GM18519 (cell line): ENCODE measurements around the gene ACAD9.
"Not testable (repeated sequence)": the region's sequence is repeated elsewhere in the genome, so short reads cannot be mapped to it uniquely, and the experiment has no call there.

Experiments used
- ATAC-seq: cut with Tn5 transposase; IDR thresholded peaks from one replicate; pipeline ENCODE4 v1.9.1; 2021; ENCODE audit warnings: mild to moderate bottlenecking, moderate library complexity; ENCODE audit not compliant: unreplicated experiment, low FRiP score

The ACAD9 gene

GRCh38 chr3:128879125-128879969 lies at the start of gene ACAD9:
Gene ACAD9, plus strand, starts transcription at chr3:128879620. Its CDS starts 72 bp downstream, at chr3:128879692.
- peak; percentile 85 for ATAC-seq

DNA sequence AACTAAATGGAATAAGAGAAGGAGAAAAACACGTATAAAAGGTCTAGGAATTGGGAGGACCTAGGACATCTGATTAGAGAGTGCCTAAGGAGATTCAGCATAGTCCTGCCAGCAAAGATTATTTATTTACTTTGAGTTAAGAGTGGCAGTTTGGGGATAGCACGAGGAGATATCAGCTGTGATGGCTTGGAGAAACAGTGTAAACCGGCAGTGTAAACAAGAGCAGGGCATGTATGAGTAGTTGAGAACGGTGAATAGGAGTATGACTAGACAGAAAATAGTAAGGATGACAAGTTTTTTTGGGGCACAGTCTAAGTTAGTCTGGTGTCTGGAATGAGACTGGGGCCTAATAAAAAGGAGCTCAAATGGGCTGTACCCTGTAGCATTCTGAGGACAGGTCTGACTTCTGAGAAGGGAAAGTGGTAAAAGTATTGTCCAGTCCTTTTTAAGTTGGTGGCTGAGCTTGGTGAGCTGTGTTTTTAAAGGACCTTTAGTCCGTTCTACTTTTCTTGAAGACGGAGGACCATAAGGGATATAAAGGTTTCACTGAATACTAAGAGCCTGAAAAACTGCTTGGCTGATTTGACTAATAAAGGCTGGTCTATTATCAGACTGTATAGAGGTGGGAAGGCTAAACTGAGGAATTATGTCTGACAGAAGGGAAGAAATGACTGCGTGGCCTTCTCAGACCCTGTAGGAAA lies 49.3 kb upstream of the ACAD9 start:
- ATAC-seq = not testable (repeated sequence)

GRCh38 chr3:128830762-128831161 lies 48.7 kb upstream of the ACAD9 start:
- not testable (repeated sequence) for ATAC-seq

GRCh38 chr3:128832979-128833378 lies 46.4 kb upstream of the ACAD9 start:
- not testable (repeated sequence) for ATAC-seq

- ATAC-seq = no peak
Measured at GRCh38 chr3:128835096-128835495, 44.3 kb upstream of the ACAD9 start.

DNA sequence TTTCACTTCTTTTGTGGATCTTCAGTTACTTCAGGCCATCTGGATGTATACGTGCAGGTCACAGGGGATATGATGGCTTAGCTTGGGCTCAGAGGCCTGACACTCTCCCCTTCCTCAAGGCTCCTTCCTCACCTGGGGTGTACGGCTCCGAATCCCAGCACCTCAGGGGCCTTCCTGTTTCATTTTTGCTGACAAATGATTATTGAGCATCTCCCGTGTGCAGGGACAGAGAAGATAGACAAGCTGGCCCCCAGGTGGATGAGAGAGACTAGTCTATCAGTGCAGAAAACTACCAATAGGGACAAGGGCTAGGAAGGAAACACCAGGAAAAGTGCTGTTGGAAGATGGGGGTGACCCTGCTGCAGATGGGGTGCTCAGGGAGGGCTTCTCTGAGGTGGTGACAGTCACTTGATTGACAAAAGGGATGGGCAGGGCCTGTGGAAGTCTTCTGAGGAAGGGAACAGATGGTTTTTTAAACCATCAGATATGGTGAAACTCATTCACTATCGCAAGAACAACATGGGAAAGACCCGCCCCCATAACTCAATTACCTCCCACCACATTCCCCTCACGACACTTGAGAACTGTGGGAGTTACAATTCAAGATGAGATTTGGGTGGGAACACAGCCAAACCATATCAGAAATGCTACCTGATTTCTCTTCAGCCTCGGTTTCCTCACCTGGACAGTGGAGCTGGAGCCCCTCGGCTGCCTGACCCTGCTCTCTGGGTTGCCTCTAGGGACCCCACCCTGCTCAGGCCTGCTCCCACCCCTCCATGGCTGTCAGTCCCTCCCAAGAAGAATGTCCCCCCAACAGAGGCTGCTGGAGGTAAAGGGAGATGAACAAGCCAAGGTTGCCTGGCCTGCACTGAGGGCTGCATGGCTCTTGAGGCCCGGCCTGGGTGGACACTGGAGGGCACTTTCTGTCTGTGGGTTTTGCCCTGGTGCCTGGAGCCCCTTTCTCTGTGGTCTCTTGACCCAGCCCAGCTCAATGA lies 37.2 kb upstream of the ACAD9 start:
- no peak for ATAC-seq

GRCh38 chr3:128844502-128844901 lies 34.9 kb upstream of the ACAD9 start:
- ATAC-seq = no peak

DNA sequence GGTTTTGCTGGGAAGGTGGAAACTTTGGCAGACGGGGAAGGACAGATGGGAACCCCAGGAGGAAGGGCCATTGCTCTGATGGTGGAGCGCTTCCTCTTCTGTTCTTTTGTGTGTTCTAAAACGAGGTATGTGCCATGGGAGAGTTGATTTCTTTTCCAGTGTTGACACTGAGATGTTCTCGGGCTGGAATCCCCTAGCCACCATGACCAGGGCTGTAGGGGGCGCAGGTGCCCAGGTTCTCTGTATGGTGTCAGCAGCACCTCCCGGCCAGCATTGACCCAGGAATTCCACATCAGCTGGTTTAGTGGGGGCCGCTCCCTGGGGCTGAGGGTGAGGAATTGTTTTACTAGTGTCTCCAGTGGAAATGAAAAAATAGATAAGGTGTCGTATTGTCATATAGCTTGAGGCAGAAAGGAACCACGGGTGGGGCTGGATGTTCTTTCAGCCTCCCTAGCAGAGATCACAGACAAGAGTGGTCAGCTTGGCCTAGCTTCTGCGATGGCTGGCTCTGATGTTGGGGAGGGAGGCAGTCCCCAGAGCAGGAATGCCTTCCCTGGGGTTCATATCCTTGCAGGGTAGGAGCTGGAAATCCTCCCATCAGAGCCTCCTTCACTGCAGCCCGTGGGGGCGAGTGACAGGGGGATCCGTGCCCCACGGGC lies 34.2 kb upstream of the ACAD9 start:
- no peak for ATAC-seq

DNA sequence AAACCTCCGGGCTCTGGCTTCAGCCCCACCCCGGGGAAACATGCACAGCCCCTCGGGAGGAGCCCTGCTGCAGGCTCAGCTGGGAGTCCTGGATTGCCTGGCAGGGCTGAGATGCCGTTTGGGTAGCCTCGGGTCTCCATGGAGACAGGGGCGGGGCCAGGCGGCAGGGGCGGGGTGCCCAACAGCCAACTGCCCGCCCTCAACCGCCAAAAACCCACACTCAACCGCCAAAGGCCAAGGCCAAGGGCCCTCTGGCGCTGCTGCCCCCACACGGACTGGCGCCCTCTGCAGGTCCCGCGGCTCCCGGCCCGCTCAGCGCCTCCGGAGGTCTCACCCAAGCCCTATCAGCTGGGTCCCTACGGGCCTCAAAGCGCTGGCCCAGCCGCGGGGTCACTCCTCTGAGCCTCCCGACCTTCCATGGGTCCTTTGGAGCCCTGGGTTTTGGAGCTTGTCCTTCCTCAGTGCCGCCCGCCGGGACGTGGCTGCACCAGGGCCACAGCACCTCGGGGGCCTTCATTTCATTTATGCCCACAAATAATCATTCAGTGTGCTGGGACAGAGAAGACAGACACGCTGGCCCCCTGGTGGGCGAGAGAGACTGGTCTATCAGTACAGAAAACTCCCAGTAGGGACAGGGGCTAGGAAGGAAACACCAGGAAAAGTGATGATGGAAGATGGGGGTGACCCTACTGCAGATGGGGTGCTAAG lies 33.5 kb upstream of the ACAD9 start:
- peak; percentile 61 for ATAC-seq

DNA sequence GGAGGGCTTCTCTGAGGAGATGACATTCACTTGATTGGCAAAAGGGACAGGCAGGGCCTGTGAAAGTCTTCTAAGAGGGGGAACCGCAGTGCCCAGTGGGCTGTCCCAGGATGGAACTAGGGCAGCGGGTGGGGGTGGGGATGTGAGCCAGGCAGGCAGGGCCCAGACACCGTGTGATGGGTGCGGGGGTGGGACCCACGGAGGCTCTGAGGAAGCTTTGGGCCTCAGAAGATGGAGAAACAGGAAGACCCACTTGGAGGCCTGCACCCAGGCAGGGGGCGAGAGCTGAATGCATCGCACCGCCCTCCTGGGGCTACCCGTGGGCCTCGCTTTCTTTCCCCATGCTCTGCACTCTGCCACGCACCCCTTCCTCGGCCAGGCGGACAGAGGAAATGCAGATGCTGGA lies 32.9 kb upstream of the ACAD9 start:
- no peak for ATAC-seq

DNA sequence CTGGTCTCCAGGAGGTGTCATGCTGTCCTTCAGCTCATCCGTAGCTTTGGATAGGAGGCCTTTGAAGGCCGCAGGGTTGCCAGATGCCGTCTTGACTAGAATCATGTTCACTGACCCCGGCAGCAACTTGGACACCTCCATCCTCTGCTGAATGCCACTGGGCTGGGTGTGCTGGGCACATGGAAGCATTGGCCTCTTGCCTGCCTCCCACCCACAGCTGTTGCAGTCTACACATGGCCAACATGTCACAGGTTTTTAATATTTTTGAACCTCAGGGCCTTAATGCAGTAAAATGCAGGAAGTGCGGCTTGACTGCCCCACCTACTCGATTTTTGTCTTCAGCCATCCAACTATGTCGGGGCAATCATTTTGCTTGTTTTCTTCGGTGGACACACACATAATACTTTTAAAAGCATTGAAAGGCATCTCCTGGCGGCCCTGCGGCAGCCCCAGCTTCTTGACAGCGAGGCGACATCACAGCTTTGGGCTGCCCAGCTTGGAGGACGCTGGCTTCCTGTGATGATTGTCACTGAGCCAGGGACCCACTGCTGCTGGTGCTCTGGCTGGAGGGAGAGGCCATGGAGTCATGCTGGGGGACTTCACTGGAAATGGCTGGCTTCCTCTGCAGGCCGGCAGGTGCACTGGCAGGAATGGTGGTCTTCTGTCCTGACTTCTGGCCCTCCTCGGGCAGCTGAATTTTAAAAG lies 31.6 kb upstream of the ACAD9 start:
- no peak for ATAC-seq

DNA sequence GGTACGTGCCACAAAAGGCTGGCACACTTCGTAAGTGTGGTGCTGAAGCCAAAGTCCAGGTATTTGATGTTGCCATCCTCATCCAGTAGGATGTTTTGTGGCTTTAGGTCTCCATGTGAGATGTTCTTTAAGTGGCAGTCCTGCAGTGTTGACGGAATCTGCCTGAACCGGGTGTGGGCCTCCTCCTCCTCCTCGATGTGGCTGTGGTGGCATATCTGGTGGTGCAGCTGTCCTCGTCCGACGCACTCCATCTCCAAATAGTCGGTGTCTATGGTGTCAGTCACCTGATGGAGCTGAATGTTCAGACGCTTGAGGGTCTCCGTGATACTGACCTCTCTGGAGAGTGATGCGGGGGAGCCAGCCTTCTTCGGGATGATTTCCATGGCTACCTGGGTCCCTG lies 30.5 kb upstream of the ACAD9 start:
- ATAC-seq = no peak

GRCh38 chr3:128849911-128850455 lies 29.4 kb upstream of the ACAD9 start:
- no peak for ATAC-seq

DNA sequence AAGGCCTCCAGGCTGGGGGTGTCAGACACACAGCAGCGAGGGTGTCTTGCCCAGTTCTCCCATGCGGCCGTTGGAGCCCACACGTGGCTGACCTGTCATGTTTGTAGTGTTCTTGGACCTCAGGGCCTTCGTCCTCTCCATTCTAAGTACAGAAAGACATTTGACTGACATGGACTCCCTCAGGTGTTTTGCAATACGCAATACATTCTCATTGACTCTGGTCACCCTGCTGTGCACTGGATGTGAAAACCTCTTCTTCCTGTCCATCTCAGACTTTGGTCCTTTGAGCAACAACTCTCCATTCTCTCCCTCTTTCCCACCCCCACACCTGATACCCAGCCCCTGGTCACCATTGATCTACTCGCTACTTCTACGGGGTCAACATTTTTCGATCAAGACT lies 28.9 kb upstream of the ACAD9 start:
- no peak for ATAC-seq

- no peak for ATAC-seq
Measured at GRCh38 chr3:128851601-128852000, 27.8 kb upstream of the ACAD9 start.

DNA sequence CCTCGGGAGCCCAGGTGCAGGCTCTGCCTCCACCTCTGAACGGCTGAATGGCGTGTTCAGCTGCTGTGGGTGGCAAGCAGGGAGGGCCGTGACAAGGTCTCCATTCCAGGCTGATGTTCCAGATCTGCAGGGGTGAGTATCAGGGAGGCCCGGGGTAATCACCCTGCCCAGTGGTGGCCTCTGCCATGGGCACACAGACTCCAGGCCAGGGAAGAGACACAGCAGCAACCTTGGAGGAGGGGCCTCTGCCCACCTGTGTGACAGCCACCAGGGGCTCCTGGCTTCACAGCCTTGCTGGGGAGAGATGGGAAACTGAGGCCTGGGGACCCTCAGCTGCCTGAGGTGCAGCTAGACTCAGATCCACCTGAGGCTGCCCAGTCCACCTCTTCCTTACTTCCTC lies 25.6 kb upstream of the ACAD9 start:
- ATAC-seq = no peak

GRCh38 chr3:128854475-128854874 lies 24.9 kb upstream of the ACAD9 start:
- no peak for ATAC-seq

- ATAC-seq = no peak
Measured at GRCh38 chr3:128855569-128855968, 23.9 kb upstream of the ACAD9 start.

GRCh38 chr3:128858167-128858566 lies 21.3 kb upstream of the ACAD9 start:
- ATAC-seq = no peak
